ENCODE measurements around the gene ISLR. TPM values are rescaled to one million over a fixed set of nuclear protein-coding genes. Genes with fewer than 3 reads are reported as not detected.

Gene ISLR
- total and polyA plus RNA-seq, 2 of the 4 experiments (the other 2 are of a cell fraction) = under 0.01 to 0.79 TPM

- TF ChIP-seq MXI1 (IDR thresholded peaks at IDR 0.05; ENCODE audit: borderline replicate concordance, low read depth, low read length) (no peak), RFX5 (IDR thresholded peaks at IDR 0.05; ENCODE audit: low read depth, low read length) (no peak)
Observed at GRCh38 chr15:74179983-74180880, 6.7 kb downstream of the ISLR start (continued).

DNA sequence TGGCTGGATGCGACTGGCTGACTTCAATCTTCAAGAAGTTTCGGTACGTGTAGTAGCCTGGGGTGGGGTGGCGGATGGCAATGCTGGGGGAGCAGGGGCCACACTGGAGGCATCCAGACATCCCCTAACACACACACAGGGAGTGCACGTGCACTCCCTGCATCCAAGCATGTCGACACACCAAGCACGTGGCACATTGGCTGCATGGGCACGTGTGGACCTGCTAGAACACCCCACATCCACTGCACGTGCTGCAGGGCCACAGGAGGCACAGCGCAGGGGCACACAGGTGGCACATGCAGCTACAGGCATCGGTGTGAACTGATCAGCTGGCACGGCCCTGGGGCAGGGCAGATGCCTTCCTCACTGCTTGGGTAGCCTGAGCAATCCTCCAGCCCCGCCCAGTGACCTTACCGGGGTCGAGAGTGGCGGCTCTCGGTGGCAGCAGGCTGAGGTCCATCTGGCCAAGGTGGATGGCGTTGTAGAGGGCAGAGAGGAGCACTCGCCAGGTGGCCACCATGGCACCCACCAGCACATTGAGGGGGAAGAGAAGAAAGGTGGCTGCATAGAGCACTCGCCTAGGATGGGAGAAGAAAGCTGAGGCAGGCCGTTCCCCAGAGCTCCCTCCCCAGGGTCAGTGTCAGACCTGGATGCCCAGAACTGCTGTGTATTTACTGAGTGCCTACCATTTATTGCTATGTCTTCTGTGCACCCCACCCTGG is 7.5 kb downstream of the ISLR start:
- H3K4me3 ChIP-seq (ENCODE audit: insufficient read depth, low read depth, low read length) = no peak overlapping the region
- DNase-seq (no peak), ATAC-seq (ENCODE audit: low read depth) (no peak)
- intact Hi-C loops (cut with micrococcal nuclease) = no loop called here
- no peaks in the 10 kb centered on the region for H3K79me1 ChIP-seq (ENCODE audit: low read depth in 1 of 2, low read length in 2 of 2)
- no peak overlapping the region for H3K56ac ChIP-seq (ENCODE audit: extremely low read depth, insufficient read depth, low read length)
- H3K18ac ChIP-seq (ENCODE audit: low read depth, low read length) = no peak overlapping the region
- H3K4me1 ChIP-seq (ENCODE audit: control insufficient read depth, insufficient read depth, low read length) = peaks cover 26% of the 10 kb centered on the region
- H4K20me1 ChIP-seq (ENCODE audit: insufficient read depth, low read length) = peaks cover 6% of the 10 kb centered on the region; the same call in 1 of the 2 replicates
- H3K23ac ChIP-seq (ENCODE audit: low read depth, low read length) = no peak overlapping the region
- no peak overlapping the region for H3K27ac ChIP-seq (ENCODE audit: insufficient read depth, low read length)
- no TSS peak for BruUV-seq (replicated peaks)
- H2AFZ ChIP-seq (replicated peaks; ENCODE audit: low read length, poor library complexity) = no peak overlapping the region
- peaks cover 4% of the 10 kb centered on the region; the same call in 1 of the 2 replicates for H3K27me3 ChIP-seq (ENCODE audit: control insufficient read depth, insufficient read depth, low read length)
- no peaks in the 10 kb centered on the region for H3K36me3 ChIP-seq (ENCODE audit: control insufficient read depth, insufficient read depth, low read length)
- no peak overlapping the region for H2AK9ac ChIP-seq (replicated peaks; ENCODE audit: low read depth, low read length, poor library complexity)
- no peak overlapping the region for H2BK120ac ChIP-seq (ENCODE audit: low read depth, low read length)
- H4K5ac ChIP-seq (ENCODE audit: low read depth, low read length) = no peak overlapping the region
- no peak overlapping the region for H2BK20ac ChIP-seq (ENCODE audit: low read depth, low read length)
- ChIA-PET CTCF (no interaction called here), POLR2A (ENCODE audit: unreplicated experiment) (no interaction called here)
- no peak overlapping the region for H4K8ac ChIP-seq (ENCODE audit: low read depth in 2 of 2, low read length in 2 of 2)
- no peak overlapping the region for H2BK15ac ChIP-seq (ENCODE audit: low read depth, low read length)
- H4K91ac ChIP-seq (ENCODE audit: insufficient read depth, low read depth, low read length) = no peak overlapping the region
- no peak overlapping the region for H3K4me2 ChIP-seq (ENCODE audit: low read depth, low read length)
- TF ChIP-seq RCOR1 (IDR thresholded peaks at IDR 0.05; ENCODE audit: insufficient replicate concordance, low read length) = no peak
- no peak for TF ChIP-seq CEBPB (IDR thresholded peaks at IDR 0.05; ENCODE audit: low read depth, low read length)
- no peak for TF ChIP-seq CTCF (conservative IDR thresholded peaks at IDR 0.05; ENCODE audit: low read depth, low read length)
- H3K14ac ChIP-seq (replicated peaks; ENCODE audit: low read depth, low read length) = no peak overlapping the region
- 94% methylated on average over 6 of the region's 21 CpGs; no CpG with 5 or more reads in 1 of the 2 experiments for WGBS, 2 experiments (ENCODE audit: extremely low coverage in 2 of 2, insufficient read length in 1 of 2)
- in situ Hi-C loops (cut with MboI; ENCODE audit: low sequenced_read_pairs) = no loop called here
- H3K9me1 ChIP-seq (ENCODE audit: insufficient read depth, low read length) = peaks cover 29% of the 10 kb centered on the region
- H2BK5ac ChIP-seq (ENCODE audit: low read depth, low read length, poor library complexity, severe bottlenecking) = no peak overlapping the region
- no peak overlapping the region for H2AK5ac ChIP-seq (ENCODE audit: low read depth, low read length)
- no peak overlapping the region for H3K4ac ChIP-seq (ENCODE audit: low read depth, low read length)
- no peak overlapping the region for H3K9ac ChIP-seq (ENCODE audit: low read depth, low read length)
- no peaks in the 10 kb centered on the region for H3K9me3 ChIP-seq (ENCODE audit: control insufficient read depth, insufficient read depth, low read length)
- dilution Hi-C loops (cut with HindIII; ENCODE audit: low sequenced_read_pairs, unreplicated experiment) = no loop called here
